Measurements from ENCODE around the gene POGK. TPM values are rescaled to one million over a fixed set of nuclear protein-coding genes. Genes with fewer than 3 reads are reported as not detected.
A peak's percentile ranks its signal among the peaks of the same experiment; 100 is the strongest.
"Not testable (repeated sequence)": the region's sequence is repeated elsewhere in the genome, so short reads cannot be mapped to it uniquely, and the experiment has no call there.

Gene POGK
- total RNA-seq, 1 donor from 2014 or later, result 33.8 TPM

DNA sequence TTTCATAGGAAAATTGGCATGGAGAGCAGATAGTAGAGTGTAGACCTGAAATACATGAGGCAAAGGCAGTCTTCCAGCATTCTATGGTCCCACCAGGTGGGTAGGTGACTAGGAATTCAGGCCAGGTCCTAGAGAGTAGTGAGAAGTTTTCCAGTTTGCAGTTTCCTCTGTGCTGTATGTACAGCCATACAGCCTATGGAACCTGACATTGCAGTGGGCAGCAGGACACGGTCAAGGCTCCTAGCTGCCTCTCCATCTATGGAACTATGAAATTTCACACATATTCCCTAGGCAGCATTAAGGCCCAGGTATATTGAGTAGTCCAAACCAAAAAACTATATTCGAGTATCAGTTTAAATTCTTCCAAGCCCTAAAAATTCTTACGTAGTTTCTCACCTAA is 16.3 kb downstream of the POGK start:
- no peak for DNase-seq (ENCODE audit: low spot score)

DNA sequence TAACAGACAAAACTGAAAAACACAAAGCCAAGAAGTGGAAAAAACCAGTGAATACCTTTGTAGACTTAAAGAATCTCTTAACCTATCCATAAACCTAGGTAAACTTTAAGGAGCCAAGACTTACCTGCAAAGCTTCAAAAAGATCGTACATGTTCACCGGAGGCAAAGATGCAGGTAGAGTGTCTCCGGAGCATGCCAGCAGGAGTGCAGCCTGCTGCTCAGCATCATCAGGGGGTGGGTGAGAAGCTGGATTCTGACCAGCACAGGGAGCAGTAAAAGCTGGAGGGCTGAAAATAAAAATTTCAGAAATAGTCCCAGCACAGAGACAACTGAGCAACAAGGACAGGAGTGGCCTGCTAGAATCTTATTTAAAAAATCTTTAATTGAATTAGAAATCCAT is 18.7 kb downstream of the POGK start:
- DNase-seq (ENCODE audit: low spot score), result no peak

GRCh38 chr1:166858726-166859419 is 19.6 kb downstream of the POGK start:
- DNase-seq (ENCODE audit: low spot score), result no peak

DNA sequence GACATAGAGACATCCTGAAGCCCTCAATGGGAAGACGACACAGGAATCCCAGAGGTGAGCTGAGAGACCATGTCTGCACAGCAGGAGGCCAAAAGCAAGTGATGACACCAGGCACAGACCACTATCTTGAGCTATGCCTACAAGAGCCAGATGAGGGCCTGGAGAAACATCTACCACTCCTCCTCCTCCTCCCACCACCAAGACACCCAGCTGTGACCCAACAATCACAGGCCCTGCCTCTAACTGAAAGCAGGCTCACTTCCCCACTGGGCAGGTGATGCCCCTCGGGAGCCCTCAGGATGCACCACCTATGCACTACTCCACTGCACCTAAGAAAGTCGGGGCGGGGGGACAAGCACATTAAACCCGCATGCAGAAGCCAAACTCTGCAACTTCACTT is 20.3 kb downstream of the POGK start:
- no peak for DNase-seq (ENCODE audit: low spot score)

DNA sequence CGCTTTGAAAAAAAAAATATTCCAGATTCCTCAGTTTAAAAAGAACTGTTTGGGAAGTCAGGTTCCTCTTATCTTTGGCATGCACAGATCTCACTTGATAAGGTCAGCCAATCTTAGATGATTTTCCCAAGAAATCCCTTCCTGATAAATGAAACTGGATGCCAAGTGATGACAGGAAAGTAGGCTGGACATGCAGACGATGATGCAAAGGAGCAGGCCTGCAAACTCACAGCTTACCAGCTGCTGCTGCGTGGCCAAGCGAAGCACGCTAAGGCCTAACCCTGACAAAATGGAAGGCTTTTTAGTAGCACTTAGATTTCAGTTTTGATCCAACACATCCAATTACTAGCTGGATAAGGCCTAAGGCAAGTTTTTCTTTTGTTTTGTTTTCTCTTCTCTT is 26.7 kb downstream of the POGK start:
- DNase-seq (ENCODE audit: low spot score), result no peak

DNA sequence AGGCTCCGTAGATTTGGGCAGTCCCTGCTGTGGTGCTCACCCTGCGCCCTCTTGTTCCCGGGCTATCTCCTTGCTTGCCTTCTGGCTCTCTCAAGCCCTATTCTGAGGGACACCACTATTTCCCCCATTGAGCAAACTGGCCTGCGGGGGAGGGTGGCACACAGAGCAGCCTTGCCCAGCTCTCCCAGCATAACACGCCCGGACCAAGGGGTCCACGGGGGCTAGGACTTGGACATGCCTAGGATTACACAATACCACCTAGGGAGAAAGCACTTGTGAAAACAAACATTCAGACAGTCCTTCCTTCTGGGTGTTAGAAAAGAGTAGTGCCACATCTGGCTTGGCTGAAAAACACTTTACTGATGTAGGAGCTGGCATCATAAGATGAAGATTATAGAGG is 29.4 kb downstream of the POGK start:
- DNase-seq (ENCODE audit: low spot score), result no peak

GRCh38 chr1:166869318-166870099 is 30.2 kb downstream of the POGK start:
- DNase-seq (ENCODE audit: low spot score), result no peak

- DNase-seq (ENCODE audit: low spot score), result no peak
Observed at GRCh38 chr1:166870584-166870983, 31.3 kb downstream of the POGK start.

DNA sequence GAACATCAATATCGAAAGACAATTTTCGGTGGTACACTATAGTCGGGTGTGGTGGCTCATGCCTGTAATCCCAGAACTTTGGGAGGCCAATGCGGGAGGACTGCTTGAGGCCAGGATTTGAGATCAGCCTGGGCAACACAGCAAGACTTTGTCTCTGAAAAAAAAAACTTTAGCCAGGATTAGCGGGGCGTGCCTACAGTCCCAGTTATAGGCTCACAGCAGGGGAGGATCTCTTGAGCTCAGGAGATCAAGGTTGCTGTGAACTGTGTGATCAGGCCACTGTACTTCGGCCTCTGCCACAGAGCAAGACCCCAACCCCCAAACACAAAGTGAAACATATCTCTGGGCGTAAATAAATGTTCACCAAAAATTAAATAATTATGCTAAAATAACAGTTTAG is 35.2 kb downstream of the POGK start:
- DNase-seq (ENCODE audit: low spot score), result no peak

GRCh38 chr1:166875302-166875733 is 36.0 kb downstream of the POGK start:
- no peak for DNase-seq (ENCODE audit: low spot score)

GRCh38 chr1:166875734-166876539 is 36.7 kb downstream of the POGK start, which contains the start of gene TADA1:
TSS of gene TADA1 (minus strand) at chr1:166876264. CDS start at chr1:166876233, 31 bp downstream.
- DNase-seq (ENCODE audit: low spot score), result peak; percentile 97

GRCh38 chr1:166876540-166876838 is 37.2 kb downstream of the POGK start:
- DNase-seq (ENCODE audit: low spot score), result no peak

GRCh38 chr1:166878173-166878917 is 39.1 kb downstream of the POGK start:
- DNase-seq (ENCODE audit: low spot score), result not testable (repeated sequence)

DNA sequence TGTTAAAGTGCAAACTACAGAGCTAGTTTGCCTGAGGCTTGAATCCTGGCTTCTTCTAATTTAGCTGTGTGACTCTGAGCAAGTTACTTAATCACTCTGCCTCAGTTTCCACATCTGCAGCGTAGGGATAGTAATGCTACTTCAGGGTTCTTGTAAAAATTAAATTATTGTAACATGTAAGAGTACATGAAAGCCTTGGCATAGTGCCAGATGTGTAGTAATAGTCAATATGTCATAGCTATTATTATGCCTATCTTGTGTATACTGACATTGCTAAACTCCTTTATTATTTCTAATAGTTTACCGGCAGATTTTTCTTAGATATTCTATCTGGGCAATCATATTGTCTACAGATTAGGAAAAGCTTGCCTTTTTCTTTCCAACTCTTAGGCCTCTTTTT is 43.6 kb downstream of the POGK start:
- DNase-seq (ENCODE audit: low spot score), result no peak

- no peak for DNase-seq (ENCODE audit: low spot score)
Observed at GRCh38 chr1:166884040-166884642, 44.9 kb downstream of the POGK start.

GRCh38 chr1:166884971-166885370 is 45.7 kb downstream of the POGK start:
- no peak for DNase-seq (ENCODE audit: low spot score)

DNA sequence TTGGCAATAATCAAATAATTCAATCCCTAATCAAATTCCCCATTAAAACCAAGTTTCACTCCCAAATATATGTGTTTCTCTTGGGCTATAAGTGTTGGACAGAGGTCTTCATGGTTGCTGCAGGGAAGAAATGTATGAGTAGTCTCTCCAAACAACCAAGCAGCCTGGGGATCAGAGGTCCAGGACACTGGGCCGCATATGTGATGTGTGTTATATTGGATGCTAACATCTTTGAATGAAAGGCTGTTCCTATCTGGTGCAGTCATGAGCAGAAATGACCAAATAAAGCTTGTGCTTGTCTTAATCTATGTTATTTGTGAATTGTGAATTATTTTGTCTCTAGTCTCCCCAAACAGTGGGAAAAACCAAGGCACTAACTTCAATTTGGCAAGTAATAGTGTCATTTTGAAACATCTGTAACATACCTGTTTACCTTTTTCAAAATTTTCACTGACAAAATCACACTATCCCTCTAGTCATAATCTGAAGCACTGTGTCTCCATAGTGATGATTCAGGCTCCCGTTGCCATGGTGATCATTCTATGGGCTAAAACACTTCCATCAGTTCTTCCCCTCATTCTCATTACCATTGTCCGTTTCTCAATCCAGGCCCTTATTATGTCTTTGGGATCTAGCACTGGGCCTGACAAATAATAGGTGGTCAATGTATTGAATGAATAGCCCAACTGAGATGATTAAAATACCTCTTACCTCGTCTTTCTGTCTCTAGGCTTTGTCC is 49.3 kb downstream of the POGK start:
- DNase-seq (ENCODE audit: low spot score), result no peak

DNA sequence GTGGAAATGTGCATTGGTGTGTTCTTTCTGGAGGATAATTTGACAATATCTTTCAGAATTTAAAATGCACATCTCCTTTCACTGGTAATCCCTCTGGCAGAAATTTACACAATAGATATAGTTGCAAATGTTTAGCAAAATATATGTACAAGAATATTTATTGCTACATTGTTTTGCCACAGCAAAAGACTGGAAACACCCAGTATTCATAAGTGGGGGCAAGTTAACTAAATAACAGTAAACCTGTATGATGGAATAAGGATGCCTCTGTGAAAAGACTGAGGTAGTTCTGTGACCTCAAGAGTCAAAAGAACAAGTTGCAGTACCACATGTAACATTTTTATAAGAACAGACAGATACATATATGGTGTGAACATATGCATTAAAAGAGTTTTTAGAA is 50.5 kb downstream of the POGK start:
- no peak for DNase-seq (ENCODE audit: low spot score)

GRCh38 chr1:166895766-166896165 is 56.5 kb downstream of the POGK start:
- no peak for DNase-seq (ENCODE audit: low spot score)

DNA sequence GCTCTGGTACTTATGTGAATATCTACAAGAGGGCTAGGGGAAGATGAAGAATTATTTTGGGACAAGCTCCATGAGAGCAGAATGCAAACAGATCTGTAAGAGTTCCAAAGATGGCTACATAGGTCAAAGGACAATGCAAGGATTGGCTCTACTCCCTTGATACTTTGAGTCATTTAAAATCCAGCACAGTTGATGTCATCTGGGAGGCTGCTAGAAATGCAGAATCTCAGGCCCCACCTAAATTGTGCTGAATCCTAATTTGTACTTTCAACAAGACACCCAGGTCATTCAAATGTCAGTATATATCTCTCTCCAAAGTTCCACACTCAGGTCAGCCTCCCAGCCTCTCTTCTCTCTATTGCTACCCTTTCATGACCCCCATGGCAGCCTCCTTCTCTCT is 60.5 kb downstream of the POGK start:
- DNase-seq (ENCODE audit: low spot score), result no peak
